Retinal pigment epithelial cell (primary cell): Measurements from ENCODE around the gene PFDN1.

ENCODE experiments used
- DNase-seq: peaks from one replicate; pipeline ENCODE4 v3.0.0-alpha.2; 2010; ENCODE audit warnings: low read depth
- H3K4me3 ChIP-seq: 2 replicates; pipeline ENCODE4 v1.5.1; 2011; ENCODE audit warnings: mild to moderate bottlenecking, low read length, control low read depth, moderate library complexity
- CTCF ChIP-seq: conservative IDR thresholded peaks from 2 replicates; pipeline ENCODE4 v1.5.1; 2011; ENCODE audit warnings: low read depth, low read length, control low read depth, inconsistent platforms

The PFDN1 gene

GRCh38 chr5:140245926-140246325 lies 57.0 kb downstream of the PFDN1 start:
- TF ChIP-seq CTCF, result no peak
- no peak overlapping the region for H3K4me3 ChIP-seq
- no peak for DNase-seq

- H3K4me3 ChIP-seq, result no peak overlapping the region
- TF ChIP-seq CTCF, result no peak
- DNase-seq, result no peak
These were observed 57.6 kb downstream of the PFDN1 start for GRCh38 chr5:140245341-140245740.

GRCh38 chr5:140244525-140245025 lies 58.3 kb downstream of the PFDN1 start:
- H3K4me3 ChIP-seq, result no peak overlapping the region
- peak; percentile 51 for DNase-seq
- peak; percentile 79 for TF ChIP-seq CTCF

- H3K4me3 ChIP-seq, result no peak overlapping the region
- no peak for TF ChIP-seq CTCF
- no peak for DNase-seq
These were observed 59.1 kb downstream of the PFDN1 start for GRCh38 chr5:140243706-140244250.

GRCh38 chr5:140242890-140243585 lies 59.9 kb downstream of the PFDN1 start:
- no peak overlapping the region for H3K4me3 ChIP-seq
- DNase-seq, result no peak
- no peak for TF ChIP-seq CTCF

GRCh38 chr5:140242099-140242498 lies 60.8 kb downstream of the PFDN1 start:
- DNase-seq, result no peak
- TF ChIP-seq CTCF, result peak; percentile 28
- no peak overlapping the region for H3K4me3 ChIP-seq
